Fibroblast of skin of right quadriceps (primary cell): ENCODE data around the gene AGAP2.
A peak's percentile ranks its signal among the peaks of the same experiment; 100 is the strongest.
"Not testable (repeated sequence)": the region's sequence is repeated elsewhere in the genome, so short reads cannot be mapped to it uniquely, and the experiment has no call there.

ENCODE experiments used
- DNase-seq: peaks from one replicate; pipeline ENCODE4 v3.0.0-alpha.2; 2013

The AGAP2 gene

DNA sequence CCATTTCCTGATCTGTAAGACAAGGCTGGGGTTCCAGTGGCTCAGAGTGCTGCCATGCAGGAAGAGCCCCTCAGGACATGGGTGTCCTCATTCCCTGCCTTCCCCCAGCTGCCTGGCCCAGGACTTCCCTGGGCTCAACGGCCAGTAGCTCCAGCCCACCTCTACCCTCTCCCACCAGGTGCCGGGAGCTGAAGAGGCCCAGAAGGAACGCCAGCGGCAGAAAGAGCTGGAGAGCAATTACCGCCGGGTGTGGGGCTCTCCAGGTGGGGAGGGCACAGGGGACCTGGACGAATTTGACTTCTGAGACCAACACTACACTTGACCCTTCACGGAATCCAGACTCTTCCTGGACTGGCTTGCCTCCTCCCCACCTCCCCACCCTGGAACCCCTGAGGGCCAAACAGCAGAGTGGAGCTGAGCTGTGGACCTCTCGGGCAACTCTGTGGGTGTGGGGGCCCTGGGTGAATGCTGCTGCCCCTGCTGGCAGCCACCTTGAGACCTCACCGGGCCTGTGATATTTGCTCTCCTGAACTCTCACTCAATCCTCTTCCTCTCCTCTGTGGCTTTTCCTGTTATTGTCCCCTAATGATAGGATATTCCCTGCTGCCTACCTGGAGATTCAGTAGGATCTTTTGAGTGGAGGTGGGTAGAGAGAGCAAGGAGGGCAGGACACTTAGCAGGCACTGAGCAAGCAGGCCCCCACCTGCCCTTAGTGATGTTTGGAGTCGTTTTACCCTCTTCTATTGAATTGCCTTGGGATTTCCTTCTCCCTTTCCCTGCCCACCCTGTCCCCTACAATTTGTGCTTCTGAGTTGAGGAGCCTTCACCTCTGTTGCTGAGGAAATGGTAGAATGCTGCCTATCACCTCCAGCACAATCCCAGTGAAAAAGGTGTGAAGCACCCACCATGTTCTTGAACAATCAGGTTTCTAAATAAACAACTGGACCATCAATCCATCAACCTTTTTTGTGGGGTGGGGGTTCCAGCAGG is 17.6 kb downstream of the AGAP2 start:
- no peak for DNase-seq

GRCh38 chr12:57719777-57720605 is 18.6 kb downstream of the AGAP2 start:
- no peak for DNase-seq

DNA sequence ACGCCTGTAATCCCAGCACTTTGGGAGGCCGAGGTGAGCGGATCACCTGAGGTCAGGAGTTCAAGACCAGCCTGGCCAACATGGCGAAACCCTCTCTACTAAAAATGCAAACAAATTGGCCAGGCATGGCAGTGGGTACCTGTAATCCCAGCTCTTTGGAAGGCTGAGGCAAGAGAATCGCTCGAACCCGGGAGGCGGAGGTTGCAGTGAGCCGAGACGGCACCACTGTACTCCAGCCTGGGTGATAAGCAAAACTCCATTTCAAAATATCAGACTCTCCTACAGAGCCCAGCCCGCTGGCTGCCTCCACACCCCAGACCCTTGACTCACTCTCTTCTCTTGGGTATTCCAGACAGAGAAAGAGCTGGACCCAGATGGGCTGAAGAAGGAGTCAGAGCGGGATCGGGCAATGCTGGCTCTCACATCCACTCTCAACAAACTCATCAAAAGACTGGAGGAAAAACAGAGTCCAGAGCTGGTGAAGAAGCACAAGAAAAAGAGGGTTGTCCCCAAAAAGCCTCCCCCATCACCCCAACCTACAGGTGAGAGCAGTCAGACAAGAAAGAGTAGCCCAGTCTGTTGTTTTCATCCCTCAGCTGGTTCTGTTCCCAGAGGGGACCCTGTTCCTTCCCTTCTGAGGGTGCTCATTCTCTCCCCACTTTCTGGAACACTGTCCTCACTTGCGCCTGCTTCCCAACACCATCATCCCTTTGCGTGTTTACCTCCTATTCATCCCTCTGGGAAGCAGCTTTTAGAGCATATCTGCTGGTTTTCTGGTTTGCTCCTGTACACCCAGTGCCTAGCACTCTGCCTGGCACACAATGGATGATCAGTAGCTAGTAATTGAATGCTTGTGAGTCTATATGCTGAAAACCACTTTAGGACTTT is 19.7 kb downstream of the AGAP2 start:
- DNase-seq: no peak

- DNase-seq: no peak
Observed at GRCh38 chr12:57717846-57718640, 20.5 kb downstream of the AGAP2 start.

DNA sequence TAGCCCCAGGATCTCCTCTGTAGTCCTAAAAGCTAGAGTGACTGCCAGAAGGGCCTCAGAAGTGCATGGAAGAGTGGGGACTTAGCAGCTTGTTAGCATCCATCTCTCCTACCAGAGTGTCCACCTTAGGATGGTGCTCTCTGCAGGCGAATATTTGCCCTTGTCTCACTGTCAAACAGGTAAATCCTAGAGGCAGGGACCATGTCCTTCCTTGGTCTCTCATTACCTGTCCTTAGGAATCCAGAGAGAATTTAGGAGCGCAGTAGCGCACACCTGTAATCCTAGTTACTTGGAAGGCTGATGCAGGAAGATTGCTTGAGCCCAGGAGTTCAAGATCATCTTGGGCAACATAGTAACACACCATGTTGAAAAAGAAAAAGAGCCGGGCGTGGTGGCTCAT is 21.4 kb downstream of the AGAP2 start:
- DNase-seq: no peak

DNA sequence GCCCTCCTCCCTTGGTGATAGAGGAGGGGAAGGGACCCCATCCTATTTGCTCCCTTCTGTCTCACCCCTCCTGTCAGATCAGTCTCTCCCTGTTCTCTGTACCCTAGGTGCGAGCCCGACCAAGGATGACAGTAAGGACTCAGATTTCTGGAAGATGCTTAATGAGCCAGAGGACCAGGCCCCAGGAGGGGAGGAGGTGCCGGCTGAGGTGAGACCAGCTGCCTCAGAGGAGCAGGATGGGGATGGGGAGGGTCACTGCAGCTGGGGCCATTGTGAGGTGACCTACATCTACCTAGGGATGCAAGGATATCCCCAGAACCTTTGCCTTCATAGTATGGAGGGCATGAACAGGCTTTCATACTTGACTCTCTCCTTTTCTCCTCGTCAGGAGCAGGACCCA is 22.2 kb downstream of the AGAP2 start:
- no peak for DNase-seq

DNA sequence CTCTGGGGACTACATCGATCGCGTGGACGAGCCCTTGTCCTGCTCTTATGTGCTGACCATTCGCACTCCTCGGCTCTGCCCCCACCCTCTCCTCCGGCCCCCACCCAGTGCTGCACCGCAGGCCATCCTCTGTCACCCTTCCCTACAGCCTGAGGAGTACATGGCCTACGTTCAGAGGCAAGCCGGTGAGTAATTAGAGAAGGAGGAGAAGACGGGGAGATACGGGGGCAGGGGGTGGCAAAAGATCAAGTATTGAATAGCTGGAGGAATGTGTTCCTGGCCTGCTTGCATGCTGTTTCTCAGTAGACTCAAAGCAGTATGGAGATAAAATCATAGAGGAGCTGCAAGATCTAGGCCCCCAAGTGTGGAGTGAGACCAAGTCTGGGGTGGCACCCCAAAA is 22.8 kb downstream of the AGAP2 start:
- no peak for DNase-seq

- not testable (repeated sequence) for DNase-seq
Observed at GRCh38 chr12:57715036-57715748, 23.4 kb downstream of the AGAP2 start.

DNA sequence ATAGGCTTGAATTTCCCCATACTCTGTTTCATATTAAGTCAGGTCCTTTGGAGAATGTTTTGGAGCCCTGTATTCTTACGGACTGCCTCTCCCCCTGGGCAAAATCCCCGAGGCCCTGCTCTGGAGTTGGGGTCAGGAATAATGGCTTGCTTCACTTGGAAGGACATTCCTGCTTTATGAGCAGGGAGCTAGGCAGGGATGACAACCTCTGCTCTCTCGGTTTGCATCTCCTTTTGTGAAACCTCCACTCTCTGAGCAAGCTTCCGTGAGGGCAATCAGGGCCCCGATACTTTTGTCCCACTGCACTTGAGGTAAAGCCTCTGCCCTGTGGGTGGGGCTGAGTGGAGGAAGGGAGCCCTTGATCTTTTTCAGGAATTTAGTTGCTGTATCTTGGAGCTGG is 25.3 kb downstream of the AGAP2 start:
- DNase-seq: no peak

DNA sequence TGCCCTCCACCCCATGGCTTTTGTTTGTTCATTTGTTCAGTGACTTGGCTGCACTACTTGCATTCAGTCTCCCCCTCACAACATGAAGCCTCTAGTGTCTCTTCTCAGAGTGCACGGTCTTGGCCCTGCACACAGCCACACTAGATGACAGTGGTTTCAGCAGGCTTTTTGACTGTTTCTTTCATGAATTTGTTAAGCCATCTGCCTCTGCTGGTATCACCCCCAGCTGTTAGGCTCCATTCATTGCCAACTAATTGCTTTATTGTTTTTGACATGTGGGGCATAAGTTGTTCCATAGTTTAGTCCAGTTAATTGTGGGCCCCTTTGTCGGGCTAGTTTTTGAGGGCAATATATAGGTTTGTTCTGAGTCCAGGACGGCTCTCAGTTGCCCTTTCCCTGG is 25.8 kb downstream of the AGAP2 start:
- DNase-seq: no peak

GRCh38 chr12:57708296-57708695 is 30.2 kb downstream of the AGAP2 start:
- no peak for DNase-seq

DNA sequence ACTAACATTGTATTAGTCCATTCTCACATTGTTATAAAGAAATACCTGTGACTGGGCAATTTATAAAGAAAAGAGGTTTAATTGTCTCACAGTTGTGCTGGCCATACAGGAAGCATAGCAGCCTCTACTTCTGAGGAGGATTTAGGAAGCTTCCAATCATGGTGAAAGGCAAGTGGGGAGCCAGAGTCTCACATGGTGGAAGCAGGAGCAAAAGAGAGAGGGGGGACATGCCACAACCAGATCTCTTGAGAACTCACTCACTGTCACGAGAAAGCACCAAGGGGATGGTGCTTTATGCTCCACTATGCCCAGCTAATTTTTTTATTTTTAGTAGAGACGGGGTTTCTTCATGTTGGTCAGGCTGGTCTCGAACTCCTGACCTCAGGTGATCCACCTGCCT is 31.3 kb downstream of the AGAP2 start:
- no peak for DNase-seq

- DNase-seq: no peak
Observed at GRCh38 chr12:57700317-57700716, 38.2 kb downstream of the AGAP2 start.

DNA sequence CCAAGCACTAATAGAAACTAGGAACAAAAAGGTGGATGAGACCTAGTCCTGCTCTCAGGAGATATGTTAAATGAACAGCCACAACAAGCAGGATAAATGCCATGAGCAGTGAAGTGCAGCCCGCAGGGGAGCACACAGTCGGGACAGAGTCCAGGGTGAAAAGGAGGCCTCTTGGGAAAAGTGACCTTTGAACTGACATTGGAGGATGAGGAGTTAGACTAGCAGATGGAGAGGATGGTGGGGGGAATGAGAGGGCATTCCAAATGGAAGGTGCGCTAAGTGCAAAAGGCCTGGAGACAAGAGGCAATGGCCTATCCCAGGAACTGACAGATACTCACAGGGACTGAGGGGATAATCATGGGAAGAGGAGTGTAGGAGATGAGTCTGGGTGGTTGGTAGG is 40.1 kb downstream of the AGAP2 start:
- DNase-seq: no peak

DNA sequence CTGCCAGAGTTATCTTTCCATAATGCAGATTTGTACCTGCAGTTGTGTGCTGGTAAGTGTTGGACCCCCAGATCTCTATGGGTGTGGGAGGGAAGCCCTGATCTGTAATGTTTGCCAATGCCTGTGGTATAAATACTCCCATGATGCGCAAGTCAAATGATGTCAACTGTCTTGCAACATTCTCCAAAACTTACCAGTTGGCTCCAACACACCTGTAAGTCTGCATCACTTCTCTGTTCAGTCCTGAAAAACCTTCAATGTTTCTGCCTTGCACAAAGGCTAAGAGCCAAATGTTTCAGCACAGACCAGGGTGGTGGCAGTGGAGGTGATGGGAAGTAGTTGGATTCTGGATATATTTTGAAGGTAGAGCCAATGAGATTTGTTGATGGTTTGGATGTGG is 41.5 kb downstream of the AGAP2 start:
- DNase-seq: no peak

GRCh38 chr12:57695770-57696432 is 42.6 kb downstream of the AGAP2 start:
- DNase-seq: no peak

- peak; percentile 2 for DNase-seq
Observed at GRCh38 chr12:57694459-57695019, 44.0 kb downstream of the AGAP2 start.

DNA sequence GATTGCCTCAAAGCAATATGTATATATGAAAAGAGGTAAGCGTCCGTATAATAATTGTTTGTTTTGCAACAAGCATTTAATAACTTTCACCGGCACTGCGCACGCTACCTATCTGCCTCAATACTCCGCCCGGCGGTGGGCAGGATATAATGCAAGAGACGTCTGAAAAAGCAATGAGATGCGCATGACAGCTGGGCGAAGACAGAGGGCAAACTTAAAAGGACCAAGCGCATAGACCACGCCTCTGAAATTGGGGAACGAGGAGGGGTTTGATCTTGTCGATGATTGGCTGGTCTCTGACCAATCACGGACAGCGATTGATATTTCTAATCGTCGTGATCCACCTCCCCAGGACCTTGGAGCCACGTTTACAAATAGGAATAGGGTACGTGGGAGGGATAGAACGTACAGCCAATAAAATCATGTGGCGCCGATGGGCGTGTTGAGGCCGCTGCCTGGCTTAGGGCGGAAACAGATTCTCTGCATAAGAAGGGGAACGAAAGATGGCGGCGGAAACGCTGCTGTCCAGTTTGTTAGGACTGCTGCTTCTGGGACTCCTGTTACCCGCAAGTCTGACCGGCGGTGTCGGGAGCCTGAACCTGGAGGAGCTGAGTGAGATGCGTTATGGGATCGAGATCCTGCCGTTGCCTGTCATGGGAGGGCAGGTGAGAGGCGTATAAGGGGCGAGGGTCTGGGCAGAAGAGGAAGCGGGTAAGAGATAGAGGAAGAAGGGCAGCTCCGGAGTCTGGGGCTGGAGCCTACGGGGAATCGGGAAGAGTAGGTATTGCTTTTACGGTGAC is 44.7 kb downstream of the AGAP2 start, which contains the start of gene OS9:
Gene OS9 (plus strand): TSS at position 474 of the 800 bp plus-strand sequence. CDS start 30 bp downstream, at position 504.
- DNase-seq: peak; percentile 100

DNA sequence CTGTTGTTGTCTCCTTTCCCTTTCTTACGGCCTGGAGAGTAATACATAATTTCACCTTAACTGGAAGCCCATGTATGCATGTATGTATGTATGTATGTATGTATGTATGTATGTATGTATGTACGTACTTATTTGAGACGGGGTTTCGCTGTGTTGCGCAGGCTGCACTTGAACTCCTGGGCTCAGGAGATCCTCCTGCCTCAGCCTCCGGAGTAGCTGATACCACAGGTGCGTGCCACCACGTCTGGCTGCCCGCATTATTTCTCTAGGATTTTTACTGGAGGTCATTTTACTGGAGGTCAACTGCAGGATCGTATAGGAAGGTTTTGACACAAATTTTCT is 45.3 kb downstream of the AGAP2 start:
- no peak for DNase-seq
